ENCODE results near the gene HOXD13.

GRCh38 chr2:176105078-176105729 lies 12.7 kb downstream of the HOXD13 start:
- TF ChIP-seq CTCF (conservative IDR thresholded peaks at IDR 0.05) (no peak), EZH2 (IDR thresholded peaks at IDR 0.05; ENCODE audit: low read depth) (no peak)

Data from PC-9 (cell line).